ENCODE measurements around the gene NDUFV1. TPM values are rescaled to one million over a fixed set of nuclear protein-coding genes. Genes with fewer than 3 reads are reported as not detected.
"Not testable (repeated sequence)": the region's sequence is repeated elsewhere in the genome, so short reads cannot be mapped to it uniquely, and the experiment has no call there.

Gene NDUFV1
- total RNA-seq, 1 donor from 2014 or later: 242 TPM

- Mint-ChIP-seq H3K27ac (no peak overlapping the region), H3K36me3 (ENCODE audit: low read depth) (no peaks in the 10 kb centered on the region), H3K4me3 (ENCODE audit: low read depth) (no peak overlapping the region), H3K27me3 (ENCODE audit: low read depth) (peaks cover 7% of the 10 kb centered on the region), H3K9me3 (peaks cover 3% of the 10 kb centered on the region), H3K4me1 (ENCODE audit: low read depth) (no peaks in the 10 kb centered on the region)
- intact Hi-C loops (cut with micrococcal nuclease): no loop called here
- no peak for DNase-seq (ENCODE audit: low spot score)
Measured at GRCh38 chr11:67593565-67593905, 13.2 kb upstream of the NDUFV1 start.

GRCh38 chr11:67594480-67594879 lies 12.3 kb upstream of the NDUFV1 start:
- Mint-ChIP-seq H3K27ac (no peak overlapping the region), H3K27me3 (ENCODE audit: low read depth) (peaks cover 10% of the 10 kb centered on the region), H3K36me3 (ENCODE audit: low read depth) (no peaks in the 10 kb centered on the region), H3K4me1 (ENCODE audit: low read depth) (no peaks in the 10 kb centered on the region), H3K4me3 (ENCODE audit: low read depth) (no peak overlapping the region), H3K9me3 (peaks cover 3% of the 10 kb centered on the region)
- intact Hi-C loops (cut with micrococcal nuclease): no loop called here
- DNase-seq (ENCODE audit: low spot score): no peak

GRCh38 chr11:67596753-67597300 lies 9.9 kb upstream of the NDUFV1 start:
- Mint-ChIP-seq H3K27me3 (ENCODE audit: low read depth) (peaks cover 26% of the 10 kb centered on the region), H3K4me3 (ENCODE audit: low read depth) (no peak overlapping the region), H3K27ac (no peak overlapping the region), H3K9me3 (peaks cover 3% of the 10 kb centered on the region), H3K36me3 (ENCODE audit: low read depth) (no peaks in the 10 kb centered on the region), H3K4me1 (ENCODE audit: low read depth) (peaks cover 8% of the 10 kb centered on the region)
- no peak for DNase-seq (ENCODE audit: low spot score)
- intact Hi-C loops (cut with micrococcal nuclease): no loop called here

GRCh38 chr11:67597458-67597857 lies 9.3 kb upstream of the NDUFV1 start:
- H3K4me3 Mint-ChIP-seq (ENCODE audit: low read depth); DNase-seq (ENCODE audit: low spot score); intact Hi-C loops (cut with micrococcal nuclease); H3K27ac Mint-ChIP-seq; H3K9me3 Mint-ChIP-seq; H3K4me1 Mint-ChIP-seq (ENCODE audit: low read depth); H3K36me3 Mint-ChIP-seq (ENCODE audit: low read depth): not testable (repeated sequence)
- H3K27me3 Mint-ChIP-seq (ENCODE audit: low read depth): peaks cover 26% of the 10 kb centered on the region

- DNase-seq (ENCODE audit: low spot score); H3K27ac Mint-ChIP-seq; H3K4me3 Mint-ChIP-seq (ENCODE audit: low read depth); H3K9me3 Mint-ChIP-seq; intact Hi-C loops (cut with micrococcal nuclease); H3K36me3 Mint-ChIP-seq (ENCODE audit: low read depth); H3K4me1 Mint-ChIP-seq (ENCODE audit: low read depth): not testable (repeated sequence)
- peaks cover 31% of the 10 kb centered on the region for H3K27me3 Mint-ChIP-seq (ENCODE audit: low read depth)
Measured at GRCh38 chr11:67597963-67598362, 8.8 kb upstream of the NDUFV1 start.

- Mint-ChIP-seq H3K27ac (no peak overlapping the region), H3K36me3 (ENCODE audit: low read depth) (no peaks in the 10 kb centered on the region), H3K4me3 (ENCODE audit: low read depth) (no peak overlapping the region), H3K9me3 (peaks cover 3% of the 10 kb centered on the region), H3K4me1 (ENCODE audit: low read depth) (peaks cover 8% of the 10 kb centered on the region), H3K27me3 (ENCODE audit: low read depth) (peaks cover 31% of the 10 kb centered on the region)
- intact Hi-C loops (cut with micrococcal nuclease): no loop called here
- no peak for DNase-seq (ENCODE audit: low spot score)
Measured at GRCh38 chr11:67599149-67599548, 7.6 kb upstream of the NDUFV1 start.

- Mint-ChIP-seq H3K4me3 (ENCODE audit: low read depth) (no peak overlapping the region), H3K36me3 (ENCODE audit: low read depth) (no peaks in the 10 kb centered on the region), H3K9me3 (peaks cover 3% of the 10 kb centered on the region), H3K4me1 (ENCODE audit: low read depth) (peaks cover 8% of the 10 kb centered on the region), H3K27ac (no peak overlapping the region), H3K27me3 (ENCODE audit: low read depth) (peaks cover 32% of the 10 kb centered on the region)
- intact Hi-C loops (cut with micrococcal nuclease): no loop called here
- DNase-seq (ENCODE audit: low spot score): no peak
Measured at GRCh38 chr11:67600324-67601029, 6.3 kb upstream of the NDUFV1 start.

GRCh38 chr11:67601098-67601497 lies 5.6 kb upstream of the NDUFV1 start:
- H3K36me3 Mint-ChIP-seq (ENCODE audit: low read depth): no peaks in the 10 kb centered on the region
- no peak overlapping the region for H3K27ac Mint-ChIP-seq
- no peak overlapping the region for H3K4me3 Mint-ChIP-seq (ENCODE audit: low read depth)
- intact Hi-C loops (cut with micrococcal nuclease): no loop called here
- H3K4me1 Mint-ChIP-seq (ENCODE audit: low read depth): peaks cover 12% of the 10 kb centered on the region
- no peak for DNase-seq (ENCODE audit: low spot score)
- H3K9me3 Mint-ChIP-seq: peaks cover 3% of the 10 kb centered on the region
- peaks cover 32% of the 10 kb centered on the region for H3K27me3 Mint-ChIP-seq (ENCODE audit: low read depth)

- H3K36me3 Mint-ChIP-seq (ENCODE audit: low read depth); H3K9me3 Mint-ChIP-seq; DNase-seq (ENCODE audit: low spot score); intact Hi-C loops (cut with micrococcal nuclease): not testable (repeated sequence)
- Mint-ChIP-seq H3K27me3 (ENCODE audit: low read depth) (peaks cover 25% of the 10 kb centered on the region), H3K27ac (peak overlapping the region; percentile 2), H3K4me3 (ENCODE audit: low read depth) (peak overlapping the region; percentile 6), H3K4me1 (ENCODE audit: low read depth) (peaks cover 16% of the 10 kb centered on the region)
Measured at GRCh38 chr11:67604119-67604518, 2.6 kb upstream of the NDUFV1 start.

GRCh38 chr11:67604815-67605214 lies 1.9 kb upstream of the NDUFV1 start:
- H3K27ac Mint-ChIP-seq: no peak overlapping the region
- no peak for DNase-seq (ENCODE audit: low spot score)
- peaks cover 21% of the 10 kb centered on the region for H3K27me3 Mint-ChIP-seq (ENCODE audit: low read depth)
- peaks cover 16% of the 10 kb centered on the region for H3K4me1 Mint-ChIP-seq (ENCODE audit: low read depth)
- no peaks in the 10 kb centered on the region for H3K9me3 Mint-ChIP-seq
- H3K36me3 Mint-ChIP-seq (ENCODE audit: low read depth): peaks cover 12% of the 10 kb centered on the region
- intact Hi-C loops (cut with micrococcal nuclease): loop anchor here (5.0 kb wide), 1 partner anchor 33 kb away; no protein-coding TSS in a partner anchor
- H3K4me3 Mint-ChIP-seq (ENCODE audit: low read depth): peak overlapping the region; percentile 6

GRCh38 chr11:67605231-67606011 lies 1.3 kb upstream of the NDUFV1 start:
- peak overlapping the region; percentile 70 for H3K4me3 Mint-ChIP-seq (ENCODE audit: low read depth)
- intact Hi-C loops (cut with micrococcal nuclease): loop anchor here (2.0 to 5.0 kb wide), 4 partner anchors 21 to 203 kb away; partner anchors contain the start of gene NUDT8
- no peak for DNase-seq (ENCODE audit: low spot score)
- H3K27me3 Mint-ChIP-seq (ENCODE audit: low read depth): peaks cover 15% of the 10 kb centered on the region
- peak overlapping the region; percentile 65 for H3K27ac Mint-ChIP-seq
- H3K4me1 Mint-ChIP-seq (ENCODE audit: low read depth): peaks cover 13% of the 10 kb centered on the region
- H3K9me3 Mint-ChIP-seq: no peaks in the 10 kb centered on the region
- peaks cover 17% of the 10 kb centered on the region for H3K36me3 Mint-ChIP-seq (ENCODE audit: low read depth)

- H3K9me3 Mint-ChIP-seq: no peaks in the 10 kb centered on the region
- peak overlapping the region; percentile 87 for H3K27ac Mint-ChIP-seq
- H3K4me3 Mint-ChIP-seq (ENCODE audit: low read depth): peak overlapping the region; percentile 88
- H3K36me3 Mint-ChIP-seq (ENCODE audit: low read depth): peaks cover 23% of the 10 kb centered on the region
- DNase-seq (ENCODE audit: low spot score): no peak
- intact Hi-C loops (cut with micrococcal nuclease): loop anchor here (2.0 to 5.0 kb wide), 4 partner anchors 21 to 203 kb away; partner anchors contain the start of gene NUDT8
- H3K4me1 Mint-ChIP-seq (ENCODE audit: low read depth): peaks cover 10% of the 10 kb centered on the region
- H3K27me3 Mint-ChIP-seq (ENCODE audit: low read depth): peaks cover 10% of the 10 kb centered on the region
Measured at GRCh38 chr11:67606093-67606491, 644 bp upstream of the NDUFV1 start.

GRCh38 chr11:67607507-67607906 lies 771 bp downstream of the NDUFV1 start:
- H3K27me3 Mint-ChIP-seq (ENCODE audit: low read depth): peaks cover 8% of the 10 kb centered on the region
- H3K4me3 Mint-ChIP-seq (ENCODE audit: low read depth): peak overlapping the region; percentile 88
- peaks cover 29% of the 10 kb centered on the region for H3K36me3 Mint-ChIP-seq (ENCODE audit: low read depth)
- DNase-seq (ENCODE audit: low spot score): no peak
- no peaks in the 10 kb centered on the region for H3K9me3 Mint-ChIP-seq
- intact Hi-C loops (cut with micrococcal nuclease): loop anchor here (2.0 to 5.0 kb wide), 4 partner anchors 21 to 205 kb away; partner anchors contain the start of gene NUDT8
- H3K27ac Mint-ChIP-seq: peak overlapping the region; percentile 90
- peaks cover 10% of the 10 kb centered on the region for H3K4me1 Mint-ChIP-seq (ENCODE audit: low read depth)
